Endothelial cell (in vitro differentiated cells): ENCODE data around the gene PLCL2. TPM values are rescaled to one million over a fixed set of nuclear protein-coding genes. Genes with fewer than 3 reads are reported as not detected.

Experiments used
- DNase-seq: peaks from one replicate; pipeline ENCODE4 v3.0.0; 2021; ENCODE audit warnings: low spot score
- H3K27ac Mint-ChIP-seq: one replicate; pipeline ENCODE4 v1.8.0; 2021; ENCODE audit warnings: mixed read lengths, inconsistent platforms; ENCODE audit not compliant: unreplicated experiment
- H3K27me3 Mint-ChIP-seq: one replicate; pipeline ENCODE4 v1.8.0; 2021; ENCODE audit warnings: mild to moderate bottlenecking, moderate library complexity, mixed read lengths, inconsistent platforms; ENCODE audit not compliant: unreplicated experiment
- H3K36me3 Mint-ChIP-seq: one replicate; pipeline ENCODE4 v1.8.0; 2021; ENCODE audit warnings: mild to moderate bottlenecking, low read depth, mixed read lengths, inconsistent platforms; ENCODE audit not compliant: unreplicated experiment
- H3K4me1 Mint-ChIP-seq: one replicate; pipeline ENCODE4 v1.8.0; 2021; ENCODE audit warnings: mild to moderate bottlenecking, mixed read lengths, inconsistent platforms; ENCODE audit not compliant: unreplicated experiment
- H3K4me3 Mint-ChIP-seq: one replicate; pipeline ENCODE4 v1.8.0; 2021; ENCODE audit warnings: mild to moderate bottlenecking, mixed read lengths, inconsistent platforms; ENCODE audit not compliant: unreplicated experiment
- H3K9me3 Mint-ChIP-seq: one replicate; pipeline ENCODE4 v1.8.0; 2021; ENCODE audit warnings: mixed read lengths, inconsistent platforms; ENCODE audit not compliant: unreplicated experiment
- CTCF ChIP-seq: fragments of 200-600 bp; sonication (generic); IDR thresholded peaks from one replicate; pipeline ENCODE4 v1.5.0; 2021; ENCODE audit warnings: antibody characterized with exemption; ENCODE audit not compliant: unreplicated experiment
- total RNA-seq: library from RNA; stranded (reverse); fragmentation: NEBNext Ultra II Directional; extraction: Animal tissue kit (Norgen Biotek cat#: 25700); gene quantifications from one replicate; pipeline ENCODE4 v1.2.1, GENCODE V29; 2021; ENCODE audit not compliant: unreplicated experiment

PLCL2 gene
- total RNA-seq, 1 donor from 2014 or later, result 18.8 TPM

DNA sequence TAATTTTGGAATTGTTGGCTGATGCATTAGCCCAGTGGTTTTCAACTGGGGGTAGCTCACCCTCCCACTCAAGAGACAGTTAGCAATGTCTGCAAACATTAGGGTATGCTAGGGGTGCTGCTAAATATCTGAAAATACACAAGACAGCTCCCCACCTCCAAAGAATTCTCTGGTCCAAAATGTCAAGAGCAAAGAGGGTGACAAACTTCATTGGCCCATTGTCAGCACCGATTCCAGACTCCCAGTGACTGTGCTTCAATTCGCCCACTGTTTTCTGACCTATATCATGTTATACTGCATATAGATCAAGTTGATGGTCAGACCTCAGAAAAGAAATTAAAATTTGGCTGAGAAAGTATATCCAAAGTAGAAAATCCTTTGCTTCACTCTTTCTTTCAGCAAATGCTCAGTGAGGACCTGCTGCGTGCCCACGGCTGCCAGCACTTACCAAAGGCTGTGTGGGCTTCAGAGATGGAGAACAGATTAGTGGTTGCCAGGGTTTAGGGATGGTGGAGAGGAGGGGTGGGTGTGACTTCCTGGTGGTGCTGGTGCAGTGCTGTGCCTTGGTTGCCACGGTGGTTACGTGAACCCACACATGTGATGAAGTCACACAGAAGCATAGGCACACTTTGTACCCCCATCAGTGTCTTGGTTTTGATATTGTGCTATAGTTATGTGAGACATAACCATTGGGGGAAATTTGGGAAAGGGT lies 204.0 kb downstream of the PLCL2 start:
- Mint-ChIP-seq H3K36me3 (peaks cover 4% of the 10 kb centered on the region), H3K4me3 (no peak overlapping the region), H3K9me3 (no peaks in the 10 kb centered on the region), H3K27ac (no peak overlapping the region), H3K27me3 (peaks cover 5% of the 10 kb centered on the region), H3K4me1 (no peaks in the 10 kb centered on the region)
- TF ChIP-seq CTCF, result no peak
- no peak for DNase-seq

DNA sequence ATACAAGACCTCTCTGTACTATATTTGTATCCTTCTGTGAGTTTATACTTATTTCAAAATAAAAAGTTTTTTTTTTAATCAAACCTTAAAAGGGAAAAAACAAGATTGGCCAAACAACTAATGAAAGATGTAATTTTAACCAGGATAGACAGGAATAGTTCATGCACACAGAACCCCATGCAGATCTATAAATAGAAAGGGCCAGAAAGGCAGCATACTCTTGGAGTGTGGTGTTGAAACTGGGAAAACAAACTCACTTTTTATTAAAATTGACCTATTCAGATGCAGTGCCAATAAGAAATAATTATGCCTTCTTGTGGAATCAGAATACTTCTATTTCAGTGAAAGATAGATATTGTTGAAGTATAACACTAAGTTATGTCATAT lies 204.6 kb downstream of the PLCL2 start:
- Mint-ChIP-seq H3K27me3 (peaks cover 5% of the 10 kb centered on the region), H3K4me1 (no peaks in the 10 kb centered on the region), H3K9me3 (no peaks in the 10 kb centered on the region)

DNA sequence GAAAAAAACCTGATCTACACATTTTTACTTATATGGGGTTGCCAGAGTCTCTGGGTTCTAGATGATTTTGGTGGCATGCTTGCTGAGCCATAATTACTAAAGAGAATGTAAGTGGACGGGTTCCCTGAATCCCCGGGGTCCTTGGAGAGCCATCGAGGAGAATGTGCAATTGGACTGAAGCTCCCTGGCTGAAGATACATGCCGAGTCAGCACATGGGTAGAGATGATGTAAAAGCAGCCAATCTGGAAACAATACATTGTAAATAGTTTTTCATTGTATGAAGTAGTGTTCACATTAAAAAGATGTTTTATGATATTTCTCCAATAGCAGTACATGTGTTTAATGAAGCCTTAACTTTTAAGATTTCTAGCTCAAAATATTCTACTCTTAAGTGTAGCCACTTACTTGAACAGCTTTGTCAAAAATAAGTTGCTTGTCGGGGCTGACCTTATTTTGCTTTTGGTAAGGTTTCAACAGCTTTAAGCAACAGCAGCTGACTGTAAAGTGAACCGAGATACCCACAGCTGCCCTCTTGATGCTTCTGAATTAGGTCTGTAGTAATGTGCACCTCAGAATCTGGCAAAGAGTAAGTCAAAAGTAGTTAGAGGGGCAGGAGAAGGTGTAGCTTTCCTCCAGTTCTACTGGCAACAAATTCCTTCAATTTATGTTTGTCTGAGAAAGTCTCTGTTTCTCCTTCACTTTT lies 205.7 kb downstream of the PLCL2 start:
- H3K4me1 Mint-ChIP-seq, result no peaks in the 10 kb centered on the region
- H3K9me3 Mint-ChIP-seq, result no peaks in the 10 kb centered on the region
- no peak for TF ChIP-seq CTCF
- no peak for DNase-seq
- H3K4me3 Mint-ChIP-seq, result no peak overlapping the region
- peaks cover 4% of the 10 kb centered on the region for H3K27me3 Mint-ChIP-seq
- H3K27ac Mint-ChIP-seq, result no peak overlapping the region
- H3K36me3 Mint-ChIP-seq, result no peaks in the 10 kb centered on the region

More for the DNA sequence above, 204.6 kb downstream of the PLCL2 start:
- no peak for TF ChIP-seq CTCF
- Mint-ChIP-seq H3K4me3 (no peak overlapping the region), H3K27ac (no peak overlapping the region), H3K36me3 (peaks cover 4% of the 10 kb centered on the region)
- no peak for DNase-seq

- no peaks in the 10 kb centered on the region for H3K9me3 Mint-ChIP-seq
- no peak for TF ChIP-seq CTCF
- no peaks in the 10 kb centered on the region for H3K36me3 Mint-ChIP-seq
- no peaks in the 10 kb centered on the region for H3K4me1 Mint-ChIP-seq
- no peak for DNase-seq
- H3K27ac Mint-ChIP-seq, result no peak overlapping the region
- peaks cover 4% of the 10 kb centered on the region for H3K27me3 Mint-ChIP-seq
- H3K4me3 Mint-ChIP-seq, result no peak overlapping the region
Observed at GRCh38 chr3:17091910-17092582, 207.3 kb downstream of the PLCL2 start.

DNA sequence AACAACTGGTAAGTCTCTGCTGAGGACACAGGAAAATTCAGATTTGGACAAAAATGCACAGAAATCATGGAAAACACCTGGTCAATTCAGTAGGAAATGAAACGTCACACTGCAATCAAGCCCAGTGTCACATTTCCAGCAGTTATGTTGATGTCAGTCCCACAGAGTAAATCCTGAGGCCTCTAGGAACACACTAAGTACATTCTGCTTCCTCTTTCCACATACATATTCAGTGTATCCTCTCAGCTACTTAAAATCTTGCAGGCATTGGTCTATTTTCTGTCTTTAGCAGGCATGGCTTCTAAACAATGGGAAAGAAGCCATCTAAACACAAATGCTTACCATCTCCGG lies 207.8 kb downstream of the PLCL2 start:
- H3K9me3 Mint-ChIP-seq, result no peaks in the 10 kb centered on the region
- no peak for TF ChIP-seq CTCF
- H3K27ac Mint-ChIP-seq, result no peak overlapping the region

More for the DNA sequence above, 207.8 kb downstream of the PLCL2 start:
- Mint-ChIP-seq H3K4me1 (no peaks in the 10 kb centered on the region), H3K36me3 (no peaks in the 10 kb centered on the region), H3K4me3 (no peak overlapping the region), H3K27me3 (peaks cover 4% of the 10 kb centered on the region)
- DNase-seq, result no peak
